NCI-H187 (cell line): ENCODE measurements around the gene MYO18A.
A peak's percentile ranks its signal among the peaks of the same experiment; 100 is the strongest.
"Not testable (repeated sequence)": the region's sequence is repeated elsewhere in the genome, so short reads cannot be mapped to it uniquely, and the experiment has no call there.

ENCODE experiments used
- DNase-seq, 2 experiments: peaks; one replicate each; lab custom pipeline; 2025; lab: John Stamatoyannopoulos, UW

The MYO18A gene

GRCh38 chr17:29196769-29197515 lies 16.7 kb upstream of the MYO18A start:
- no peak for DNase-seq

- DNase-seq = no peak
Measured at GRCh38 chr17:29195465-29196081, 15.4 kb upstream of the MYO18A start.

- no peak for DNase-seq
Measured at GRCh38 chr17:29194669-29195068, 14.5 kb upstream of the MYO18A start.

GRCh38 chr17:29193146-29193545 lies 12.9 kb upstream of the MYO18A start:
- no peak for DNase-seq

- no peak for DNase-seq
Measured at GRCh38 chr17:29190592-29191207, 10.5 kb upstream of the MYO18A start.

- DNase-seq = no peak
Measured at GRCh38 chr17:29190039-29190438, 9.8 kb upstream of the MYO18A start.

- no peak for DNase-seq
Measured at GRCh38 chr17:29189355-29189754, 9.2 kb upstream of the MYO18A start.

- DNase-seq = no peak
Measured at GRCh38 chr17:29181226-29181625, 1.0 kb upstream of the MYO18A start.

GRCh38 chr17:29180788-29181160 lies 576 bp upstream of the MYO18A start:
- DNase-seq = no peak

- DNase-seq = peak; percentile 6 to 25
Measured at GRCh38 chr17:29179232-29180033, 765 bp downstream of the MYO18A start.

- DNase-seq = no peak
Measured at GRCh38 chr17:29178750-29179231, 1.4 kb downstream of the MYO18A start.

GRCh38 chr17:29177871-29178749 lies 2.1 kb downstream of the MYO18A start:
- no peak for DNase-seq

- no peak for DNase-seq
Measured at GRCh38 chr17:29177541-29177870, 2.7 kb downstream of the MYO18A start.

GRCh38 chr17:29176558-29177351 lies 3.4 kb downstream of the MYO18A start:
- DNase-seq = peak; percentile 27 to 76

GRCh38 chr17:29175349-29175748 lies 4.8 kb downstream of the MYO18A start:
- no peak for DNase-seq

GRCh38 chr17:29172589-29172988 lies 7.6 kb downstream of the MYO18A start:
- DNase-seq = no peak

- no peak for DNase-seq
Measured at GRCh38 chr17:29170682-29171081, 9.5 kb downstream of the MYO18A start.

- no peak for DNase-seq
Measured at GRCh38 chr17:29169806-29170591, 10.2 kb downstream of the MYO18A start.

- not testable (repeated sequence) for DNase-seq
Measured at GRCh38 chr17:29168759-29169126, 11.5 kb downstream of the MYO18A start.
